Thyroid gland (tissue), 4 donors: ENCODE data around the gene CARMIL1. TPM values are rescaled to one million over a fixed set of nuclear protein-coding genes. Genes with fewer than 3 reads are reported as not detected.
"Not testable (repeated sequence)": the region's sequence is repeated elsewhere in the genome, so short reads cannot be mapped to it uniquely, and the experiment has no call there.

Experiments
- DNase-seq, 2 donors: peaks; one replicate each; pipeline ENCODE4 v3.0.0-alpha.2; 2019
- H3K27ac ChIP-seq, 3 donors: fragments of 200-600 bp; sonication (generic); 1 replicate in 2 of 3; 2 replicates in 1 of 3; pipeline ENCODE4 v1.5.1; 2016 to 2019; ENCODE audit warnings: mild to moderate bottlenecking in 1 of 3, moderate library complexity in 1 of 3
- H3K27me3 ChIP-seq: fragments of 200-600 bp; sonication (generic); one replicate; pipeline ENCODE4 v1.5.1; 2019
- H3K36me3 ChIP-seq, 2 donors: fragments of 200-600 bp; sonication (generic); one replicate each; pipeline ENCODE4 v1.5.1; 2016 to 2019
- H3K4me1 ChIP-seq, 2 donors: fragments of 200-600 bp; sonication (generic); one replicate each; pipeline ENCODE4 v1.5.1; 2017 to 2019
- H3K4me3 ChIP-seq, 3 donors: fragments of 200-600 bp; sonication (generic); replicated peaks in 1 of 3; 1 replicate in 2 of 3; 2 replicates in 1 of 3; pipeline ENCODE4 v1.5.1; 2016; ENCODE audit warnings: mild to moderate bottlenecking in 1 of 3
- H3K9me3 ChIP-seq: fragments of 200-600 bp; sonication (generic); one replicate; pipeline ENCODE4 v1.5.1; 2017
- CTCF ChIP-seq, 6 experiments: fragments of 200-600 bp in 3 of 6; fragments of 450-650 bp in 3 of 6; sonication (generic) in 3 of 6; IDR thresholded peaks; one replicate each; pipeline ENCODE4 v1.5.1; 2016 to 2019; ENCODE audit warnings: antibody characterized with exemption in 6 of 6, mild to moderate bottlenecking in 2 of 6, inconsistent platforms in 1 of 6, moderate library complexity in 1 of 6
- POLR2A ChIP-seq, 2 donors: fragments of 450-650 bp; IDR thresholded peaks; one replicate each; pipeline ENCODE4 v1.6.1; 2017; ENCODE audit warnings: antibody characterized with exemption in 2 of 2, mild to moderate bottlenecking in 2 of 2, moderate library complexity in 1 of 2
- WGBS, 2 donors: methylation state at CpG; one replicate each; pipeline ENCODE4 v1.1.5; 2017; 5-methylcytosine and 5-hydroxymethylcytosine counted together
- intact Hi-C: fragments of 100-400 bp; cut with DNase I; formaldehyde crosslinking; loops from one replicate; pipeline ENCODE4 v1.15.1; 2023
- total RNA-seq, 4 donors: library from RNA; depleted of rRNA; stranded (reverse); fragments of >200 nt; gene quantifications; one replicate each; pipeline ENCODE4 v1.2.3, GENCODE V29; 2016

The CARMIL1 gene
- total RNA-seq, 4 donors from 2014 or later: 24.7 to 34.4 (median 30.7) TPM

GRCh38 chr6:25585225-25585624, 306.1 kb downstream of the CARMIL1 start:
- TF ChIP-seq CTCF (IDR thresholded peaks at IDR 0.05): no peak
- WGBS, 2 donors: 87 to 92% methylated on average over 4 of the region's 4 CpGs
- intact Hi-C loops: no loop called here
- H3K4me1 ChIP-seq: peaks cover 0 to 1% of the 10 kb centered on the region in 2 donors
- H3K9me3 ChIP-seq: no peaks in the 10 kb centered on the region
- no peak overlapping the region for H3K27ac ChIP-seq
- no peaks in the 10 kb centered on the region for H3K36me3 ChIP-seq
- DNase-seq: no peak
- H3K27me3 ChIP-seq: no peaks in the 10 kb centered on the region
- H3K4me3 ChIP-seq: no peak overlapping the region

- H3K4me3 ChIP-seq, H3K27ac ChIP-seq, H3K9me3 ChIP-seq, H3K27me3 ChIP-seq, intact Hi-C loops, H3K36me3 ChIP-seq, H3K4me1 ChIP-seq, DNase-seq: not testable (repeated sequence)
- WGBS, 2 donors: 95 to 96% methylated on average over 10 to 11 of the region's 30 CpGs
Observed at GRCh38 chr6:25586119-25586518, 306.9 kb downstream of the CARMIL1 start.

GRCh38 chr6:25586927-25587326, 307.8 kb downstream of the CARMIL1 start:
- TF ChIP-seq CTCF (IDR thresholded peaks at IDR 0.05) (no peak), POLR2A (IDR thresholded peaks at IDR 0.05) (no peak)
- intact Hi-C loops: no loop called here
- no peaks in the 10 kb centered on the region for H3K4me1 ChIP-seq
- no peak overlapping the region for H3K27ac ChIP-seq
- H3K27me3 ChIP-seq: no peaks in the 10 kb centered on the region
- no peak overlapping the region for H3K4me3 ChIP-seq
- no peaks in the 10 kb centered on the region for H3K9me3 ChIP-seq
- H3K36me3 ChIP-seq: no peaks in the 10 kb centered on the region
- no peak for DNase-seq
- 89 to 90% methylated on average over 3 of the region's 3 CpGs for WGBS, 2 donors

GRCh38 chr6:25590986-25591385, 311.8 kb downstream of the CARMIL1 start:
- Histone ChIP-seq H3K4me3 (no peak overlapping the region), H3K4me1 (no peaks in the 10 kb centered on the region), H3K36me3 (peaks cover 0 to 6% of the 10 kb centered on the region in 2 donors), H3K27me3 (no peaks in the 10 kb centered on the region), H3K9me3 (no peaks in the 10 kb centered on the region), H3K27ac (no peak overlapping the region)
- TF ChIP-seq CTCF (IDR thresholded peaks at IDR 0.05) (no peak), POLR2A (IDR thresholded peaks at IDR 0.05) (no peak)
- DNase-seq: no peak
- 88 to 92% methylated on average over 5 of the region's 5 CpGs for WGBS, 2 donors
- intact Hi-C loops: no loop called here

- WGBS, 2 donors: 88 to 90% methylated on average over 2 of the region's 2 CpGs
- no peak overlapping the region for H3K27ac ChIP-seq
- H3K9me3 ChIP-seq: no peaks in the 10 kb centered on the region
- H3K4me3 ChIP-seq: no peak overlapping the region
- peaks cover 0 to 6% of the 10 kb centered on the region in 2 donors for H3K36me3 ChIP-seq
- TF ChIP-seq POLR2A (IDR thresholded peaks at IDR 0.05): no peak
- no peak for TF ChIP-seq CTCF (IDR thresholded peaks at IDR 0.05)
- no peaks in the 10 kb centered on the region for H3K27me3 ChIP-seq
- DNase-seq: no peak
- peaks cover 0 to 8% of the 10 kb centered on the region in 2 donors for H3K4me1 ChIP-seq
- intact Hi-C loops: no loop called here
Observed at GRCh38 chr6:25596928-25597818, 318.0 kb downstream of the CARMIL1 start.
